Lower lobe of right lung (tissue), 2 donors: ENCODE results near the gene PDGFRA. TPM values are rescaled to one million over a fixed set of nuclear protein-coding genes. Genes with fewer than 3 reads are reported as not detected.
A peak's percentile ranks its signal among the peaks of the same experiment; 100 is the strongest.

Experiments used
- ATAC-seq, 2 donors: fragments of 200-7000 bp; cut with Tn5 transposase; one replicate each; pipeline ENCODE4 v1.9.1; 2020 to 2022; ENCODE audit warnings: mild to moderate bottlenecking in 2 of 2, moderate library complexity in 2 of 2
- DNase-seq: peaks from one replicate; pipeline ENCODE4 v3.0.0-alpha.2; 2020
- H3K27ac ChIP-seq: fragments of 200-600 bp; one replicate; pipeline ENCODE4 v1.8.0; 2022
- H3K27me3 ChIP-seq: fragments of 200-600 bp; one replicate; pipeline ENCODE4 v1.8.0; 2022; ENCODE audit warnings: low read depth
- H3K36me3 ChIP-seq: fragments of 200-600 bp; one replicate; pipeline ENCODE4 v1.8.0; 2022; ENCODE audit warnings: mild to moderate bottlenecking
- H3K4me1 ChIP-seq: fragments of 200-600 bp; one replicate; pipeline ENCODE4 v1.8.0; 2022
- H3K4me3 ChIP-seq: fragments of 200-600 bp; one replicate; pipeline ENCODE4 v1.8.0; 2022; ENCODE audit warnings: mild to moderate bottlenecking
- H3K9me3 ChIP-seq: fragments of 200-600 bp; one replicate; pipeline ENCODE4 v1.8.0; 2022
- CTCF ChIP-seq: fragments of 200-600 bp; IDR thresholded peaks from one replicate; pipeline ENCODE4 v1.8.0; 2022; ENCODE audit warnings: antibody characterized with exemption, mild to moderate bottlenecking
- intact Hi-C: fragments of 100-400 bp; cut with DNase I; formaldehyde crosslinking; loops from one replicate; pipeline ENCODE4 v1.11.0; 2022
- total RNA-seq: library from RNA; stranded (reverse); fragmentation: NEBNext Ultra II Directional; extraction: Animal tissue kit (Norgen Biotek cat#: 25700); gene quantifications from one replicate; pipeline ENCODE4 v1.2.1, GENCODE V29; 2021
- donor health status: DM: no; HTN: yes; CAD: no; lungs with severe emphysema.

Gene PDGFRA
- total RNA-seq, 1 donor from 2014 or later: 69.5 TPM

DNA sequence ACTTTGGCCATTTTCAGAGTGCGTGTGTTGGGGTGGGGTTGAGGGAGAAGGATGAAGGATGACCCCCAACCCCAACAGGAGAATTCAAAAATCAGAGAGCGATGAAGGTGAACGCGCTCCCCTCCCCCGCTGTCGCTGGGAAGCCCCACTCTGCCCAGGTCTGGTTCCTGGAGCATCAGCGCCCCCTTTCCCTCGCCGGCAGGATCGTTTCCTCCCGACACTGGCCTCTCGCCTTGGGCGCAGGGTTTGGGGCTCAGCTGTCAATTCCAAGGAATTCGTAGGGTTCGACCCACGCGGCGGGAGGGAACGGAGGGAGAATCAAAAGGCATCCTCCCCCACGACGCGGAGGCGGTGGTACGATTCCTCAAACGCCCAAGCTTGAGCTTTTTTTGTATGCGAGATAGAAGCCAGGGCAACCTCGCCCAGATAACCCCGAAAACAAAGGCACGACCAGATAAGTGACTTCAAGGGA lies 1.0 kb upstream of the PDGFRA start:
- Histone ChIP-seq H3K4me3 (peak overlapping the region; percentile 59), H3K36me3 (no peaks in the 10 kb centered on the region), H3K4me1 (peaks cover 67% of the 10 kb centered on the region), H3K9me3 (no peaks in the 10 kb centered on the region), H3K27me3 (peaks cover 98% of the 10 kb centered on the region), H3K27ac (peak overlapping the region; percentile 62)
- DNase-seq: peak; percentile 62
- ATAC-seq: peak; percentile 53 to 59
- intact Hi-C loops: loop anchor here (10.0 kb wide), 2 partner anchors 313 to 1033 kb away; no protein-coding TSS in a partner anchor
- TF ChIP-seq CTCF: peak; percentile 60

DNA sequence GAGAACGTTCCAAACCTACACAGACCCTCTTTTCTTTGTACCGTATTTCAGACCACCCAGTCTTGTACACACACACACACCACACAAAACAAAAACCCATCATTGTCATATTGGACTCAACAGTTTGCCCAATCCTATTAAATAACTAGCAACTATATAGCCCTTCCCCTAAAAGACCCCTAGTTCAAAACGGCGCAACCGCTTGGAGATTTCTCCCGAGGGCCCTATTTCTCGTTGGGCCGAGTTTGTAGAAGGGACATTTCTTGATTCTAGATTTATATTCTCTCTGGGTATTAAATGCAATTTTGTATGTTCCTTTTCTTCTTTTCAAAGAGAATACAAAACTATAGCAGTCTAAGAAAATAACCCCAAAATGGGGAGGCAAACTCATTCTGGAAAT lies 547 bp upstream of the PDGFRA start:
- H3K4me3 ChIP-seq: peak overlapping the region; percentile 59
- no peaks in the 10 kb centered on the region for H3K36me3 ChIP-seq
- peaks cover 71% of the 10 kb centered on the region for H3K4me1 ChIP-seq
- peak overlapping the region; percentile 62 for H3K27ac ChIP-seq
- DNase-seq: no peak
- intact Hi-C loops: loop anchor here (10.0 kb wide), 2 partner anchors 314 to 1034 kb away; no protein-coding TSS in a partner anchor
- no peak for TF ChIP-seq CTCF
- peaks cover 93% of the 10 kb centered on the region for H3K27me3 ChIP-seq
- ATAC-seq: no peak
- no peaks in the 10 kb centered on the region for H3K9me3 ChIP-seq

- ATAC-seq: no peak
- peak; percentile 46 for DNase-seq
- Histone ChIP-seq H3K36me3 (no peaks in the 10 kb centered on the region), H3K27ac (peak overlapping the region; percentile 73), H3K9me3 (no peaks in the 10 kb centered on the region), H3K4me1 (peaks cover 83% of the 10 kb centered on the region), H3K4me3 (peak overlapping the region; percentile 59), H3K27me3 (peaks cover 80% of the 10 kb centered on the region)
- intact Hi-C loops: loop anchor here (10.0 kb wide), 2 partner anchors 315 to 1035 kb away; no protein-coding TSS in a partner anchor
- TF ChIP-seq CTCF: no peak
Observed at GRCh38 chr4:54229631-54230483, 764 bp downstream of the PDGFRA start.

GRCh38 chr4:54230484-54231418 lies 1.7 kb downstream of the PDGFRA start:
- Histone ChIP-seq H3K4me3 (peak overlapping the region; percentile 59), H3K27me3 (peaks cover 71% of the 10 kb centered on the region), H3K9me3 (no peaks in the 10 kb centered on the region), H3K4me1 (peaks cover 77% of the 10 kb centered on the region), H3K27ac (peak overlapping the region; percentile 73), H3K36me3 (no peaks in the 10 kb centered on the region)
- ATAC-seq (no peak), DNase-seq (peak; percentile 45)
- no peak for TF ChIP-seq CTCF
- intact Hi-C loops: no loop called here

DNA sequence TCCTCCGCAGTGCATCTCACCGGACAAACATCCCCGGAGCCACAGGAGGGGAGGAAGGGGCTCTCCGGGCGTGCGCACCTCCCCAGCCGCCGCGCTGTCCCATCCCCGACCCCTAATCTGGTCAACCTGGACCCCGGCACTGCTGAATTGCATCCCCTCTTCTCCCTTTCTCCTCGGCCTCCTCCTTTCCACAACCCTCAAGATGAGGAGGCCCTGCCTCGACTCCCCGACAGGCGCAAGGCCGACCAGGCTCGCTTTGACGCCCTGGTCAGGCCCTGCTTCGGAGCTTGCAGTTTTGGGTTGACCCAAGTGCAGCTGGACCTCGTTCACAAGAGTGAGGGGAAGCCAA lies 2.3 kb downstream of the PDGFRA start:
- peak overlapping the region; percentile 59 for H3K4me3 ChIP-seq
- intact Hi-C loops: no loop called here
- peaks cover 65% of the 10 kb centered on the region for H3K27me3 ChIP-seq
- H3K4me1 ChIP-seq: peaks cover 70% of the 10 kb centered on the region
- no peak for TF ChIP-seq CTCF
- H3K36me3 ChIP-seq: no peaks in the 10 kb centered on the region
- no peaks in the 10 kb centered on the region for H3K9me3 ChIP-seq
- DNase-seq (no peak), ATAC-seq (no peak)
- peak overlapping the region; percentile 73 for H3K27ac ChIP-seq
